ENCODE measurements around the gene CDH13. TPM values are rescaled to one million over a fixed set of nuclear protein-coding genes. Genes with fewer than 3 reads are reported as not detected.
A peak's percentile ranks its signal among the peaks of the same experiment; 100 is the strongest.

CDH13 gene
- total RNA-seq, 1 donor from 2014 or later = 2.0 TPM

DNA sequence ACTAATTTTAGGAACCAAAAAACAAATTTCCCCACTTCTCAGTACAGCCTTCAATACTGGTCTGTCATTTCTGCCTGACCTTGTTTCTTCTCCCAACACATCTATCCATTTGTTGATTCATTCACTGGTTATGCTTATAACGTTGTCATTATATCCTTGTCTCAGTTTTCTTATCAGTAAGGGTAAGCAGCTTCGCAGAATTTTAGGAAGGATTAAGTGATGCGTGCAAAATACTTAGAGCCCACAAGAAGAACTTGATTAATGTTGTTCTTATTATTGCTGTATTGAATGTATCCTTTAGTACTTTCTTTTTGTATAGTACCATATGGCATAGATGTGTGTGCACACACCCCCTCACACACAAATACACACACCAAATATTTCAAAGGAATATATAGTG, 777.5 kb downstream of the CDH13 start:
- DNase-seq (ENCODE audit: low spot score) = no peak

DNA sequence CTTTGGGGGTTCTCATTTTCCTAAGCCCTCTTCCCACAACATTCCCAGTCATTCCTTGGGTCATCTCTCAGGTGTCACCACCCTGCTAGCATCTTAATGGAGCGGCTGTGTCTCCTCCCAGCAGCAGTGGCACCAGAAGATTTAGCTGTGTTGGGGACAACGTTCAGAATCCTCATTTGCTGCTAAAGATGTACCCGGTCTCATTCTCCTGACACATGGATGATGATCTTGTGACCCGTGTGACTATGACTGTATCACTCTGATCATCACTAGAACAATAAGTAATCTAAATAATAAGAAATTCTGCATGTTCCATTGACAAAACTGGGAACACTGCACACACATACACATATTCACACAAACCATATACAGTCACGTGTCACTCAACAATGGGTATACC, 781.2 kb downstream of the CDH13 start:
- DNase-seq (ENCODE audit: low spot score) = no peak

DNA sequence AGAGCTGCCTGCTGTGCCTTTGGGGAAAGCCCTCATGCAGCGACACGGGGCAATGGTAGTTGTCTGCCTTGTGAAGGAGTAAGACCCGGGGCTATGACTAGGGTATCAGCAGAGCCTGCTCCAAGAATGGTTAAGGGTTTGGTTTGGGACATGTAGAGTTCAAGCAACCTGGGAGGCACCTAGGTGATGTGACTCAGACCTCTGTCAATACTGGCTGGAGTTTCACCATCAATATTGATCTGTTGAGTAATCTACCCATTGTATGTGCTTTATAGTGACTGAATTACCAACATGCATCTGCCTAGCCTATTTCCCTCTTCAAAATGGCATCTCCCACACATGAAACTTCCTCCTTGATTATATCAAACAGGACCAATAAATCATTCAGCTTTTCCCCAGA, 782.6 kb downstream of the CDH13 start:
- DNase-seq (ENCODE audit: low spot score) = peak; percentile 17

DNA sequence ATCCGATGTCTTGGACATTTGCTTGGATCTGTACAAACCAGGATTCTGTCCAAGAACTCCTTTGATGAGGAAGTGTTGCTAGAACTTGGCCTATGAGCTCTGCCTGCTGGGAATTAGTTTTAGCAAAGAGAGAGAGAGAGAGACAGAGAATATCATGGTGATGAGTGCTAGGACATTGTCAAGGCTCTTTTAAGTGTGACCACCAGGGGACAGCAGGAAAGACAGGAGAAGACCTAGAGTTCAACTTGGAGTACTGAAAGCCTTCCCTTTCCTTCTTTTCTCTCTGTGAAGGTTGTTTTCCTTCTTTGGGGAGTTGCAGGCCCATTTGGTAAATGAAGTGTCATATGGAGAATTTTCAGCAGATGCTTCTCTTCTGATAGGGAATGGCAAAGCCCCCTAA, 791.8 kb downstream of the CDH13 start:
- DNase-seq (ENCODE audit: low spot score) = no peak

DNA sequence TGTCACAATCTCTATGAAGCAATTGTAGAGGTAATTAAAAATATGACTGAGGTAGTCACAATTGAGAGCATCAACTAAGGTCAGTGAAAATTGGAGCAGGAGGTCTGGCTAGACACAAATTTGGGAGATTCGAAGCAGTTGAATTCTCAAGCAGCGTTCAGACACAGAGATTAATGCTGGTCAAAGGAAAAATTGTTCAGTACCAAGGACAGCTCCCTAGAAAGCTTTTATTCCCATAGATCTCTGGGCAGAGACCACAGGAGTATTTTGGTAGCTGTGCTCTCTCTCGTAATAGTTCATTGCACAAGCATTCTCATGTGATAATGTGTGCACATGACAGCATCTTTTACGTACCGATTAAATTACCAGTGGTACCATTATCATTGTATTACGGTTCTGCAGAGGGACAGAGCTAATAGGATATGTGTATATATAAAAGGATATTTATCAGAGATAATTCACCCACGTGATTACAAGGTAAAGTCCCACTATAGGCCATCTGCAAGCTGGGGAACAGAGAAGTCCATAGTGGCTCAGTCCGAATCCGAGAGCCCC, 793.5 kb downstream of the CDH13 start:
- no peak for DNase-seq (ENCODE audit: low spot score)

DNA sequence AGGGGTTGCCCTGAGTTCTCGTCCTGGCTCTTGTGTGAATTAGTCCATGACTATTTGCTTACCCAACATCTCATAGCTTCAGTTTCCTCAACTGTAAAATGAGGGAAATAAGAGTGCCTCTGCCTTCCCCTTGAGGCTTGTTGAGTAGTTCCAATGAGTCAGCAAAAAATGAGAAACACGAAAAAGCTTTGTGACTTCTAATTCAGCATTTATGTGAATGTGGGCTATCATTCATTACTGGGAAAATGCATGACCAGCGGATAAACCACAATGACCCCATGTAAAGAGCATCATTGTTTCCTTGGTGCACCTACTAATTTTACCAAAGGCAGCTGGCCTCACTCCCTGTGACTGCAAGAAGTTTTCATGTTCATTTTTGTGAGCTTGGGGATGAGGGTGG, 806.4 kb downstream of the CDH13 start:
- DNase-seq (ENCODE audit: low spot score) = no peak

DNA sequence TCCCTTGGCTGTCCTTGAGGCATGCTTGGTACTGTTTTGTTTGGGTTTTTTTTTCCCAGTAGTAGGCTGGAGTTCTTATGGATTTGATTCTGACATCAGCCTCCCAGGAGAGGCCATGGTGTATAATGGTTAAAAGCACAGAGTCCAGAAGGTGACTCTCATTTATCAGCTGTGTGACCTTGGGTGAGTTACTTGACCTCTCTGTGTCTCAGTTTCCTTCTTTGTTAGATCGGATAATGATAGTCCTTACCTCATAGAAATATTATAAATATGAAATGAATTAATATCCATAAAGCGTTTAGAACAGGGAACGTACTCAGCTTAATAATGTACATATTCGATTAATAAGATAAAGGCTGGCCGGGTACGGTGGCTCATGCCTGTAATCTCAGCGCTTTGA, 810.3 kb downstream of the CDH13 start:
- DNase-seq (ENCODE audit: low spot score) = no peak

DNA sequence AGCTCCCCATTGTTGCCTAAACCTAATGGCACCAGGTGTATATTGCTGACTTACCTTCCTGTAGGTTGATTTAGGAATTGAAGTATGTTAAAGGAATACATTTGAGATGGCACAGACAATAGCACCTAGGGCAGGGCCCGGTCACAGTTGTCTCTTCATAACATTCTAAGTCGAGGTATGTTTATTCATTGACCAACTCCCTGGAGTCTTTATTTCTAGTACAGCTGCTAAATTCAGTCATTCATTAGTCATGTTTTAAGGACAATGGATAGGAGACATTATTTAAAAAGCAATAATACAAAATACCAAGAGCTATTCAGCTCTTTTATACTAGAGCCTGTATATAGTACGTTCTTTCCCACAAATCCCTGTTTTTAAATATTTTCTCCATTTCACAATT, 811.6 kb downstream of the CDH13 start:
- DNase-seq (ENCODE audit: low spot score) = no peak

DNA sequence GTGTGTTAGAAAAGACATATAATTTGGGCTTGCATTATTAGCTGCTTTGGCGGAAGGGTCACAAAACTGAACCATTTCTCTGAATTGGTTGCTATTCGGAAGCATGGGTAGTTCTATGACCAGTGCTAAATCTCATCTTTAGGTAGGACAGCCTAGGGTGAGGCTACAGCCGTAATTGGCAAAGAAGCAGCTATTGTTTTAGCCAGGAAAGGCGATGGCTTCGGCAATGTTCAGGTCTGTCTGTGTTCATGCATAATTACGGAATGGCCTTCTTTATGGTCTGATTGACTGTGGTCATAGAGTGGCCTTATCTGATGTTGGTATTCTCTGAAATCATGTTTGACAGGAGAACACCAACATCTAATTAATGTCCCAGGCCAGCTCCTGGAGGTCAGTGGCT, 812.6 kb downstream of the CDH13 start:
- no peak for DNase-seq (ENCODE audit: low spot score)

DNA sequence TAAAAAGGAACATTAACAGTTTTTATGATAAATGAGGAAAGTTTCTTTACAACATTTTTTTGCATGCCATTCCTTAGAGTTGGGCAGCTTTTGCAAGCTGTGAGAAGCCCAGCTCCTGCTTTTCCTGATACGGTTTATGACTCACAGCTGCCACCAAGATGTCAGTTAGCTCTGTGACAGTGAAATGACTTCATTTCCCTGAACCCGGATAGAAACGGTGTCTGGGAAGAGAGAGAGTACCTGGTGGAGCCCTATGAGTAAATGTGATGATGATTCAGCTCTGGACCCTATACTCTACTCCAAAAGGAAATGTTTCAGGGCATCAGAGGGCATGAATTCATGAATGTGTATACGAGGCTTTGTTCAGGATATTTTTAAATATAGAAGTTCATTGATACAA, 814.7 kb downstream of the CDH13 start:
- DNase-seq (ENCODE audit: low spot score) = no peak

DNA sequence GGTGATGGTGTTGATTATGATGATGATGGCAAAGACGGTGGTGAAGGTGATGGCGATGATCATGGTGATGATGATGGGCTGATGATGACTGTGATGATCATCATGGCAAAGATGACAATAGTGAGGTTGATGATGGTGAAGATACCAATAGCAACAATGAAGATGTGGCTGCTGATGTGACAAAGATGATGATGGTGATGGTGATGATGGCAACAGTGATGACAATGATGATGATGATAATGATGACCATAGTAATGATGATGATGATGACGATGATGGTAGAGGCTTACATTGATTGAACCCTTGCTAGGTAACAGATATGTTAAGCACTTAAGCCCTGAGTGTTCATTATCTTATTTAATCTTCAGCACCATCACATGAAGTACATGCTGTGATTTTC, 817.2 kb downstream of the CDH13 start:
- DNase-seq (ENCODE audit: low spot score) = no peak

DNA sequence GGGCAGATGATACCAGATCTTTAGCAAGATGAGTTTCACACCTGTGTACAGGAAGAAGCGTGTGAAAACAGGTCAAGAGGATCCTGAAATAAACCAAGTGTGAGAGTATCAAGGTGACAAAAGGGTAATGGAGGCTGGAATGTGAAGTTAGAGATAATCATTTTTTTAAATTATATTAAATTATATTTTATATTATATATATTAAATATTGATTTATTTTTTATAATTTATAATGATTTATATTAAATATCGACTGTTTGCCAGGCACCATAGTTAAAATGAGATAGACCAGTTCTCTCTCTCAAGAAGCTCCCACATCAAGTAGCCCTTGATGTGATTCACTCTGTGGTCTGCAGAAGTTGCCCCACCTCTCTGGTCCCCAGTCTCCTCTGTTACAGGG, 820.8 kb downstream of the CDH13 start:
- no peak for DNase-seq (ENCODE audit: low spot score)

DNA sequence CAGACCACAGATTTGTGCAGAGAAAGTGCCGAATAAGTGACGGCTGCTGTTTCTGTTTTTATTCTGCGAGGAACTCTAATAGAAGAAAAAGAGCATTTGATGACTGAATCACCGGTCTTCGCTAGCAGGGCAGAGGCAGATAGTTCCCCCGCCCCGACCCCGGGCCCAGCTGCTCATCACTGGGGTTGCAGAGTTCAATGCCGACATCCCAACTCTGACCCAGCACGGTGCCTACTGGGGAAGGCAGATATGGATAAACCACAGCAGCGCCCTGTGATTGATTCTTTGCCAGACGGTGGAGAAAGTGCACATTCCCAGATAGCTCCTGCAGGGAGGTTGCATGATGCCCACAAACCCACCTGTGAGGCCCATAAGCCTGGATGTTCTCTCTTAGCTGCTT, 823.1 kb downstream of the CDH13 start:
- no peak for DNase-seq (ENCODE audit: low spot score)

DNA sequence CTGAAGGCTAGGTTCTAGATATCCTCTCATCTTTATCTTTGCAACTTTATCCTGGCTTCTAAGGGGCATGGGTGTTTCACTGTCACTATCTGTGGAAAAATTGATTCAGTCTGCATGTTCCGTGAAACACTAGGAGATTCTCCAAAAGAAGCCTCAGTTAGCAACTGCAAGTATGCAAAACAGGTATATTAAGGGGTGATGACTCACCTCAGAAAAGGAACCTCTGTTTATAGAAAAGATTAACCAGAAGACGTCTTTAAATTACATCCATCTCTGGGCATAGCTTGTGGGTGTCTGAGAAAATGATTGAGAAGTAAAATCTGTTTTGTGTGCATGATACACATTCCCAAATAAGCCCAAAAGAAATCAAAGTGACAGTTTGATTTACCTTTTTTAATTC, 827.2 kb downstream of the CDH13 start:
- DNase-seq (ENCODE audit: low spot score) = no peak

DNA sequence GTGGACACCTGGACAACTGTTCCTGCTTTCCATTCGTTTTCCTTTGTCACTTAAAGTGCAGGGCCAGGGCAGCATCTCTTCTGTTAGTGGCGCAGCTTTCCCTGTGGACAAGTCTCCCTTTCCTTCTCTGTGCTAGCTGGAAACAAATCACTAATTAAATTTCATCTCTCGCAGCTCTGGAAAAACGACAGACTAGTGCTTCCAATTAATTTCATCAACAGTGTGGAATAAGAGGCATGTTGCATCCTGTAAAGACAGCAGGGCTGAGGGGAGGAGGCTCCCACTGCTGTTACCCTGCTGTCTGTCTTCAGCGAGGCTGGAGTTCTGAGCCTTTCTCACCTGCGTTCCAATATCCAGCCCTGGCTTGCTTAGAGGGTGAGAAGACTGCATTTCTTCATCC, 828.9 kb downstream of the CDH13 start:
- DNase-seq (ENCODE audit: low spot score) = no peak

DNA sequence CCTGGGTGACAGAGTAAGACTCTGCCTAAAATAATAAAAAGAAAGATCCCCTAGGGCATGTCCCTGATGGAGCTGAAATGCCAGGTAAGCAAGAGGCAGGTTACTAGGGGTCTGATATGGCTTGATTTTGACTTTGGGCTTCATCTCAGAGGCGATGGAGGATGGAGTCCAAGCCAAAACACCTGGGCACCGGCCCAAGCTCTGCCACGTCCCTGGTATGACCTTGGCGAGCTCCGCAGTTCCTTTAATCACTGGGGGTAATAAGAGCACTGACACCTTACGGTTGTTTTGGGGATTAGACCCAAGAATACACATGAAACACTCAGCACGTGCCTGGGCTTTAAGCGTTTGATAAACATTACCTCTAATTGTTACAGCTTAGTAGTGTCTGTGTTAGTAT, 830.2 kb downstream of the CDH13 start:
- DNase-seq (ENCODE audit: low spot score) = no peak

DNA sequence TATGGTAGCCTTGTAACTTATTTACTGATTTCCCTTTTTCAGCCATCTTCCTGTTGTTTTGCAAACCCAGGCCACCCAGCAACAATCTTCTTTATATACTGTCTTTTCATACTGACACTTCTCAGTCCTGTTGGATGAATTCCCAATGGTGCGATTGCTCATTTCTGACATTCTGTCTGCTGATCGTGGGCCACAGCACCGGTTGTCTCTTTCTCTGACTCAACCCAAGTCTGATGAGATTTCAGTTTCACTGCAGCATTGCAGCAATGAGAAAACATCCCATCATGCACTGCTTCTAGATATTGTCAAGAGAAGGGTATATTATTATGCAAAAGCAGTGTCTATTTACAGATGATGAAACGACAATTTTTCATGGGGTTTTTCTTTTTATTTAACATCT, 831.8 kb downstream of the CDH13 start:
- no peak for DNase-seq (ENCODE audit: low spot score)

DNA sequence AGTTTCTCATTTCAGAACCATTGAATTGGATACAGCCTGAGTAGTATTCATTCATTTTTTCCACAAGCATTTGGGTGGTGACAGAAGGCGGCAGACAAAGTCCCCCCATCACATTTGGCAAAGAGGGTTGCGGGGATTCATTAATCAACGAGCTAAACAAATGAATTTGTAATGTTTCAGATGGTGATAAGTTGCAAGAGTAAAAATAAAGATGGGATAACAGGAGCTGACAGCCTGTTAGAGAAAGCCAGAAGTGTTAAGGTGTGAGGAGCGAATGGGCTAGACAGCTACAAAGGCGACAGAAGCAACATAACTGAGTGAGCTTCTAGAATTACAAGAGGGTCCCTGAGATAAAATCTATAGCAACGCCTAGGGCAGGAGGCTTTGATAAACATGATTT, 838.2 kb downstream of the CDH13 start:
- DNase-seq (ENCODE audit: low spot score) = no peak

DNA sequence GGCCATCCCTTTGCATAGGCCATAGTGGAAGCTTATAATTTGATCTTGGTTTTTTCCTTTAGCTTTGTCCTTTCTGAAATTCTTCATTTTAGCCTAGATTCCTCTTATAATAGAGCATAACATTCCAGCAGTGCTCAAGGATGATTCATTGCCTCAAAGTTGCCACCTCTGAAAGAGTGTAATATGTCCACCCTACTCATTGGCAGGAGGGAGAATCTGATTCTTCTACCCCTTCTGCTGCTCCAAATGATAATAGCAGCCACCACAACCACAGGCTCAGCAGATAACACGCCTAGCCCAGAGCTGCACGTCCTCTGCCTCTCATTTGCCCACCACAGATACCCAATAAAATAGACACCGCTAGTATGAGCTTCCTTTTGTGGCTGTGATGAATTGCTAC, 843.6 kb downstream of the CDH13 start:
- no peak for DNase-seq (ENCODE audit: low spot score)

DNA sequence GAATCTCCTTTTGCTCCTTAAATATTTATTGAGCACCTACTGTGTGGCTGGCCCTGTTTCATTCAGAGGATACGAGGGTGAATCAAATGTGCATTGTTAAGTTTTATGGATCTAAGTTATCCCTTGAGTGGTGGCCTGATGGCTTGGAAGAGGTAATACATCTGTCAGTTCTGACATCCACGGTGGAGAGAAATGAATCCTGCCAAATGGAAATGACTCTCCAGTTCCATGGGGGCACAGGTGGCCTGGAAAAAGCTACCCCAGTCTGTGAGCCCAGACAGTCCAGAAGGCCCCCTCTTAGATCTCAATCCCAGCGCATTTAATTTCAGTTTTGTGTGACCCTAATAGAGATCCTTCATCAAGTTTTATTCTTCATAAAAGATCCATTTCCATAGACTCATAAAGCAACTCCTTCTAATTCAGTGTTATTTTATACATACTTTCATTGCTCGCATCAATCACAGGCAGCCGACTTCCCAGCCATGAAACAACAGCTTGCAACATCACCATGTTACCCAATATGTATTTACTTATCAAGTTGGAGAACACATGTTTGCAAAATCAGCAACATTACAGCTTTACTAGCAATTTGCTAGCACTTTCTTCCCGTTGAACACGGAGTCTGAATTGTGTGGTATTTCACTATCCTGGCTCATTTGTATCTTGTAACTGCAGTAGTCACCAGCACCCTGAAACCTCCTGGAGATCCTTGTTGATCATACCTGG, 846.2 kb downstream of the CDH13 start:
- DNase-seq (ENCODE audit: low spot score) = no peak

DNA sequence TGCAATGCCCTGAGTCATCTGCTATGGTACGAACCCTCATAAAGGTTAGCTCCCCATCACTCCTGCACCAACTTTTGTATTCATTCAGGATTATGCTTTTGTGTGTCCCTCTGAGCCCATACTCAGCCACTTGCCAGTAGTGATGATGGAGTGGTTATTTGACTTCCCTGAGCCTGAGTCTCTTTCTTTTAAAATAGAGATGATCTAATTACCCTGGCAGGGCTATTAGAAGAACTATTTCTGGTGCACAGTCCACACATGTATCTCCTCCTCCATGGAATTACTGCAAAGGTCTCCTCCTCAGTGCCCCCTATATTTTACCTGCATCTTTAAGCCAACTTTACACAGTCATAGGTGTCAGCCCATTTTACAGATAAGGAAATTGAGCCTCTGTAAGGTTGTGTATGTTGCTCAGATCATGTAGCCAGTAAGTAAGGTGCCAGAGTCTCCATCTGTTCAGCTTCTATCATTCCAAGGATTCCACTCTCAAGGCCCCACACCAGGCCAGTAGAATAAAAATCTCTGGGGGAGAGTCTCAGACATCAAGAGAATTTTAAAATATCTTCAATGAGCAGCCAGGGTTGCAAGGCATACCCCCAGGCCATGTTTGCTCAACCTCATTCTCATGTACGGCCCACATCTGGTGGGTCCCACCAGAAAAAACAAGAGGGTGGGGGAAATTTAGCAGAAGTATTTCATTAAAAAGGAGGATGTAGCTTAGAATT, 847.3 kb downstream of the CDH13 start:
- no peak for DNase-seq (ENCODE audit: low spot score)

DNA sequence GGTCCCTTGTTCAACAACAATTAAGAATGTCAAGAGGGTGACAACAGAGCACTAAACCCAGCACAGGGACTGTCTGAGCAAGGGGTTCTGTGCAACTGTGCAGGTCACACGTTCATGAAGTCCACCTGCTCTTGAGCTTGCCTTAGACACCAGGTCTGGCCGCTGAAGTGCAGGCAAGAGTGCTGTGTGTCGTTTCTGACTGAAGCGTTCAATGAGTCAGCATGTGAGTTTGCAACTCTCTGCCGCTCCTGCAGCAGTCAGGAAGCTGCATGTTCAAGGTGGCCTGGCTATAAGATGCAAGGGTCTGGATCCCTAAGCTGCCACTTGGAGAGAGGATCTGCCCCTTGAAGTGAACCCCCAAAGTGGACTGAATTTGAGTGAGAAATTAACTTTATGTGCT, 848.3 kb downstream of the CDH13 start:
- DNase-seq (ENCODE audit: low spot score) = no peak

DNA sequence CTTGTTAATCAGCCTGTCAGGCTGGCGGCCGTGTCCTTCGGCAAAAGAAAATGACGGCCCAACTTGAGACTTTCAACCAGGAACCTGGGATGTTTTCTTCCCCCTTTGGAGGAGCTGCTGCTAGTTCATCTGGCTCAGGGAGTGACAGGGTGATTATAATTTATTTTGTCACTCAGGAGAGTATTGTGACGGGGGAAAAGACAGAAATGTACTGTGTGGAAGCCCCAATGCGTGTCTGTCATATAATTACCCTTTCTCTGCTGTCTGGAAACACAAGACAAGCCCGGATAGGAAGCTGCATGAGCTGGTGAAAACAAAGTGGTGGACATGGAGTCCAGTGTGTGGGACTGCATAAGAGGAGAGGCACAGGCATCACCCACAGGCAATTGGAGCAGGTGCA, 854.8 kb downstream of the CDH13 start:
- no peak for DNase-seq (ENCODE audit: low spot score)

Measured in mucosa of gallbladder (tissue), 1 donor.